Prostate gland (tissue), 2 donors: Measurements from ENCODE around the gene TXLNA.

ENCODE experiments used
- CTCF ChIP-seq, 4 experiments: fragments of 200-600 bp in 2 of 4; fragments of 450-650 bp in 2 of 4; sonication (generic) in 2 of 4; IDR thresholded peaks; 1 replicate in 3 of 4; 2 replicates in 1 of 4; pipeline ENCODE4 v1.5.1; 2016 to 2019; ENCODE audit warnings: antibody characterized with exemption in 4 of 4, mild to moderate bottlenecking in 2 of 4, moderate library complexity in 2 of 4
- POLR2A ChIP-seq: fragments of 450-650 bp; IDR thresholded peaks from one replicate; pipeline ENCODE4 v1.6.1; 2016; ENCODE audit warnings: antibody characterized with exemption, mild to moderate bottlenecking

GRCh38 chr1:32159189-32159588 is 20.3 kb upstream of the TXLNA start:
- TF ChIP-seq POLR2A = no peak
- no peak for TF ChIP-seq CTCF (IDR thresholded peaks at IDR 0.05)
